NCI-H128 (cell line): Measurements from ENCODE around the gene MAB21L3.

ENCODE experiments used
- DNase-seq: peaks from one replicate; lab custom pipeline; 2025; ENCODE audit not compliant: unreplicated experiment; lab: John Stamatoyannopoulos, UW

The MAB21L3 gene

GRCh38 chr1:116107371-116107770 lies 3.8 kb upstream of the MAB21L3 start:
- no peak for DNase-seq

GRCh38 chr1:116111524-116112021 lies 374 bp downstream of the MAB21L3 start:
- DNase-seq: no peak

DNA sequence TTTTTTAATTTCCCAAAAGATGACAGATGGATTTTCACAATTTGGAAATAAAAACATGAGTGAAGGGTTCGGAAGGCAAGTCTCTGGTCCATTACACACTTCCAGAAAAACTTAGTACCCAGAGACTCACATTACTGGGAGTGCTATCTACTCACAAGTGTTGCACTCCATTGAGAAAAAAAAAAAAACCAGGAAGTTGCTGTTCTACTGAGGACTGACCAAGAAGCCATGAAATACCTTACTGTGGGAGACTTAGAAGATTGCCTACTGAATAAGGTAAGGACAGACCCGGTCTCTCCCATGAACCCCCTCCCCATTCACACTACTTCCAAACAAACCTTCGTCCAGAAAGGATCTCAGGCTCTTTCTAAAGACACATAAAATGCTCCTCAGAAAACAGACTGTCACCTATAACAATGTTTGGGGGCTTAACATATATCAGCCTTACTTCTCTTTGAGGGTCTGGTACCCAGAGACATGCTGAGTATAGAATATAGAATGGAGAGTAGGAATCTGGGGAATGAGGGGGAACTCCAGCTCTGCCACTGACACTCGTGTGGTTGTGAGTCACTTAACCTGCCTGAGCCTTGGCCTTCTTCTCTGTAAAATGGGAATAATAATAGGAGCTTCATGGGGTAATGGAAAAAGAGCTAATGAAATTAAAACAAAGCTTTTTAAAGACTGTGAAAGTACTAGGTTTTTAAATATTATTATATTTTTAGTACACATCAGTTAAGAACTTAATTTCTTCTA lies 1.4 kb downstream of the MAB21L3 start:
- no peak for DNase-seq

GRCh38 chr1:116113615-116114014 lies 2.4 kb downstream of the MAB21L3 start:
- DNase-seq: no peak

GRCh38 chr1:116115476-116116439 lies 4.6 kb downstream of the MAB21L3 start:
- DNase-seq: no peak

- no peak for DNase-seq
Measured at GRCh38 chr1:116118471-116118870, 7.3 kb downstream of the MAB21L3 start.

DNA sequence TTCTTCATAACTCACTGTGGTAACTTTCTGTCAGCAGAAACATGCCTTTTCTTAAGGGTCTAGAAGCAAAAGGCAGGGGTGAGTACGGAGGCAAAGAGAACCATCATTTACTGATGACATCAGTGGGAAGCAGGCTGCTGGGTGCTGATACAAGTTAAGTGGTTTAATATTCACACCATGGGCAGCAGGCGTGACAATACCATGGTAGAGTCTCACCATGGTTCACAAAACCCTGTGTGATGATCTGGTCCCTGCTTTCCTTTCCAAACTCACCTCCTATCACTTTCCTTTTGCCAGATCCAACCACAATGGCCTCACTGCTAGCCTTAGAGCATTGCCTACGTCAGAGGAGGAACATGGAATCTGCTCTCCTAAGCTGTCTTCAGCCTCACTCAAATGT lies 8.7 kb downstream of the MAB21L3 start:
- DNase-seq: no peak

- DNase-seq: no peak
Measured at GRCh38 chr1:116122955-116123757, 12.0 kb downstream of the MAB21L3 start.

- DNase-seq: no peak
Measured at GRCh38 chr1:116123837-116124533, 12.8 kb downstream of the MAB21L3 start.

- no peak for DNase-seq
Measured at GRCh38 chr1:116125758-116126157, 14.6 kb downstream of the MAB21L3 start.

DNA sequence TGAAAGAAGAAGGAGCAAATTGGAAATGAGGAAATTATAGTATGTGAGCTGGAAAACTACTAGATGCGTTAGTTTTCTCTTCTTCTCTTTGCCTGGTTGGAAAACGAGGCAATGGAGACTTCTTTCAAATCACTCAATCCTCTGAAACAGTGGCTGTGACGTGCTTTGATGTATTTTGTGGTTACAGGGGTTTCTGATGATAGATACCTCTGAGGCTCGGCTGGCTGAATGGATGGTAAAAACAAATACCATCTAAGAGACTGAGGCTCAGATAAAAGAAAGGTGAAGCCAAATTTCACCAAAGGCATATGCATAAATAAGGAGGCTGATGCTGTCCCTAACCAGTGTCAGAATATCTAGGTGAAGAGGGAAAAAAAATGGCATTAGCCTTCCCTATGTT lies 15.1 kb downstream of the MAB21L3 start:
- no peak for DNase-seq

- no peak for DNase-seq
Measured at GRCh38 chr1:116127123-116127847, 16.1 kb downstream of the MAB21L3 start.

DNA sequence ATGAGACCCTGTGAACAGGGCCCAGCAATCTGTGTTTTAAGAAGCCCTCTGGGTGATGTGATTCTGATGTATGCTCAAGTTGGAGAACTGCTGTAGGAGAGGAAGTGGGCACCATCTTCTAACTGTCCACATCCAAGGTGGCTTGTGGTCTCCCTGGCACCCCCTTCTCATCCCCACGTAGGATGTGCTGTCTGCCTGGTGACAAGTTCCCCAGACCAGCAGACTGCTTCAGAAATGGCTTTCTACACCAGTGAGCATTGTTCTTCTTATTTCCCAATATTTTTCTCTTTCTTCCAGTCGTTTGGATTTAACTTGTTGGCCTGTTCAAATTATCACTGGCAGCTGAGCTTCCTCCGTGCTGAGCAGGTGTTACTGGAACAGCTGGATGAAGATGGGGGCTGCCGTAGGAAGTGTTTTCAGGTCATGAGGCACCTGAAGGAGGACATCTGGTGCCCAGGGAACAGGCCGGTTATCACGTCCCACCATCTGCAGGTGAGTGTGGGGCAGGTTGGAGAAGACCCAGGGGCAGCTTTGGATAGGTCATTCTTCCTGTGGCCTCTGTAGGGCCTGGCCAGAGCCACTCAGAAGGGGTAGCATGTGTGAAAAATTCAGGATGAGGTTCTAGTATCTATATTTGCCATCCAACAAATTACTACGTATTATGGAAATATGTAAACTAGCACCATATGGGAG lies 16.8 kb downstream of the MAB21L3 start:
- DNase-seq: no peak

- DNase-seq: no peak
Measured at GRCh38 chr1:116128664-116129063, 17.5 kb downstream of the MAB21L3 start.

- no peak for DNase-seq
Measured at GRCh38 chr1:116129537-116129936, 18.3 kb downstream of the MAB21L3 start.

DNA sequence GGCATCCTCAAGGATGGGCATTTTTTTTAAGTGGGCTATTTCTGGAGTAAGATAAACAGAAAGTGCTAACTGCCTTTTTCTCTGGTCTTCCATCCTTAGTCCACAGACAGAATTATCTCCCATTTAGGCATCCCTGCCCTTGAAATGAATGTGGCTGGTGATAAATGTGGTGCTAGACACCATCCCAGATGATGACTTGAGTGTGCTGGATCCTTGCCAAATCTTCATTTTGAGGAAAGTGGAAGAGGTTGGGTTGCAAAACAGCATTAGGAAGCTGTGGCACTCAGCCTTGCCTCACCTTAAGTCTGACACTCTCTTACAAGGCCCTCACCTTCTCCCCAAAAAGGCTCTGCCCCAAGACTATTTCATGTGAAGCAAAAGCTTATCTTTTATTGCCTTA lies 19.2 kb downstream of the MAB21L3 start:
- no peak for DNase-seq

GRCh38 chr1:116131170-116131569 lies 20.0 kb downstream of the MAB21L3 start:
- DNase-seq: no peak

GRCh38 chr1:116131866-116132605 lies 20.8 kb downstream of the MAB21L3 start:
- no peak for DNase-seq
